COLO668 (cell line): ENCODE data around the gene FITM1.

Source experiments
- DNase-seq: peaks from one replicate; lab custom pipeline; 2025; ENCODE audit not compliant: unreplicated experiment; lab: John Stamatoyannopoulos, UW

The FITM1 gene, protein sequence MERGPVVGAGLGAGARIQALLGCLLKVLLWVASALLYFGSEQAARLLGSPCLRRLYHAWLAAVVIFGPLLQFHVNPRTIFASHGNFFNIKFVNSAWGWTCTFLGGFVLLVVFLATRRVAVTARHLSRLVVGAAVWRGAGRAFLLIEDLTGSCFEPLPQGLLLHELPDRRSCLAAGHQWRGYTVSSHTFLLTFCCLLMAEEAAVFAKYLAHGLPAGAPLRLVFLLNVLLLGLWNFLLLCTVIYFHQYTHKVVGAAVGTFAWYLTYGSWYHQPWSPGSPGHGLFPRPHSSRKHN

DNA sequence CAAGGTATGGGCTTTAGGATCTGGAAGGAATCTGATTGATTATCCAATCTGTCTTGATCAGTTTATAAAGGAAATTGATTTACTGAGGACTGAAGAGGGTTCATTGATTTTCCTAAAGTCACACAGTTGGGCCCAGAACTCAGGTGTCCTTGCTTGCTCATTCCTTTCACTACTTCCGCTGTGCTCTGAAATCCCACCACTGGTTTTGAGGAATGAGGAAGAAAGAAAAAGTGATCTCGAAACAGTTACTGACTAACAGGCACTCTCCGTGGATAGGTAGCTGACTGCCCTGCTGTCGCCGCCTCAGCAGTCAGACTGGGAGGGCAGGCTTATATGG is at the start of gene FITM1:
TSS of gene FITM1 (plus strand) at position 280 of the 337 bp plus-strand sequence. CDS start 905 bp downstream, outside the sequence.
- no peak for DNase-seq

DNA sequence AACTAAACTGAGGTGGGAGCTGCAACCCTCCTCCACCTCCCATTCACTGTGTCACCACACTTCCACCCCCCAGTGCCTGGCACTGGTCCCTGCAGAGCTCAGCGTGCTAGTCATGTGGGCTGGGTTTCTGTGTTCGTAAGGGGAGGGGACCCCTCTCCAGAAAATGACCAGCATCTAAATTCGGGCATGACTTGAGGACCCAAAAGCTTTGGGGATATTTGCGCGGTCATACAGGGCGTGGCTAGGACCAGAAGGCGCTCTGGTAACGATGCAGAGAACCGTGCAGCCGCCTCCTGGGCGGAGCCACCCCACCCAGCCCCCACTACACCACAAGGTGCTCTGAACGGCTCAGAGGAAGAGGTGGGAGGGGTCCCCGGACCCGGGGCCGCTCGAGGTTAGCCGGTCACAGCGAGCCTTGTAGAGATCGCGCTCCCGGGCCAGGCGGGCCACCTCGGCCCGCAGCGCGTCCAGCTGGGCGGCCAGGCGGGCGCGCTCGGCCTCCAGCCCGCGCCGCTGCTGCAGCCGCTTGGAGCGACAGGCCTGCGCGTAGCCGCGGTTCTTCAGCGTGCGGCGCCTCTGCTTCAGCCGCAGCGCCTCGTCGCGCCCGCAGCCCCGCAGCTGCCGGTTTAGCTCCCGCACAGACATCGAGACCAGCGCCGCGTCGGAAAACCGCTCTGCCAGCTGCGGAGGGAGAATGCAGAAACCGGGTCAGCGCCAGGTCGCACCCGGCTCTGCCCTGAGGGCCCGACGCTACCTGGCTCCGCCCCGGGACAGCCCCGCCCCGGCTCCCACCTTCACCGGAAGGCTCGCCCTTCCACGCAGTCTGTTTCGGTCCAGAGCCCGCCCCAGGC is 49.3 kb upstream of the FITM1 start:
- peak; percentile 82 for DNase-seq

DNA sequence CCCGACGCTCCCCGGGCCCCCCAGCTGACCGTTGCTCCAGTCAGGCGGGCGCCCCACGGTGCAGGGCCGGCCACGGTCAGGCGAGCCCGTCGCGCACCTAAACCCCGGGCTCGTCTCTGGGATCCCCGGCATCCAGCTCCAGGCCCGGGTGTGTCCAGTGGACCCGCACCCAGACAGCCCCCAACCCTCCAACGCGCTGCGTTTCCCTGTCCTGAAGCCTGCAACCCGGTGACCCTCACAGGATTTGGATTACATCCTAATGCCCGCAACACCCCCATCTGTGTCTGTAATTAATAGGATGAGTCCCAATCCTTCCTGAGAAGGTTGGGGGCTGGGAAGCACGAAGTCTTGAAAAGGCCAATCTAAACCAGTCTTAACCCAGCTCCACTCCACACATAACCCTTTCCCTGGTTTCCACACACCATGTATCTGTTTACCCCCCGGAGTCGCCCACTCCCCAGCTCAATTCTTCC is 48.7 kb upstream of the FITM1 start:
- DNase-seq, result no peak

DNA sequence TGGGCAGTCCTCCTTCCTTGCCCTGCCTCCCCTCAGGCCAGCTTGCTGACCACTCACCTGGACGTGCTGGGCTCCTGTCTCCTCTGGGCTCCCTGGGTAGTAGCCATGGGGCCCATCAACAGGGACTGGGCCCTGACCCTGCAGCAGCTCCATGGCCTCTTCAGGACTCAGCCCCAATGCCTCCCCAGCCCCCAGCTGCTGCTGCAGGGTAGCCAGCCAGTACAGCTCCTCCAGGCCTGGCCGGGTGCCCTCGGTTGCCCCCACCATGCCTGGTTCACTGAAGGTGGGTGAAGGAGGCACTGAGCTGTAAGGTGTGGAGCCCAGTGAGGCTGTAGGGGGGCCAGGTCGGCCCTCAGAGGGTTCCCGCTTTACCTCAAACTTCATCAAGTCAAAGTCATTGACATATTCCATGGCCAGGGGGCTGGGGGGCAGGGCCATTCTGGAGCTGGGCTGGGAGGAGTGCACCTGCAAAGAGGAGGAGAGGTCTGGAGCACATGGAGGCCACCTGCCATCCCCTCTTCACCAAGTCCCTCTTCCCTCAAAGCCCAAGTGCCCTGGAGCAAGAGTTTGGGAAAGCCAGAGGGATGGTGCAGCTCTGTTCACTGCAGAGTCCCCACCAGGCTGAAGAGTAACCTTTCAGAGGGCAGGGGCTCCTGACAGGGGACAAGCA is 47.9 kb upstream of the FITM1 start:
- no peak for DNase-seq

DNA sequence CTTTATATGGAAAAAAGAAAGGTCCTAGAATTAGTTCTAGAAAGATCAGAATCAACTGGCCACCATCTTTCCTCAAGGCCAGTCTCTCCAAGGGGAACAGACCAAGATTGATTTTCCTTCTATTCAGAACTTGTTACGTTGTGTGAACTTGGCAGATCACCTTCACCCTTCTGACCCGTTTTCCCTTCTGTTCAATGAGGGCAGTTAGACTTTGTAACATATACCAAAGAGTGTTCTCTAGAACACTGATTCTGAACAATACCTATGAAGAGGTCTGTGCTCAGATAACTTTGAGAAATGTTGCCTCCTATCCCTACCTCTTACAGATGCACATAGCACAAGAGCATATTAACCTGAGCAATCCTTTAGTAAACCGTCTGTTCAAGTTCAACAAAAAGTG is 47.0 kb upstream of the FITM1 start:
- DNase-seq, result no peak

DNA sequence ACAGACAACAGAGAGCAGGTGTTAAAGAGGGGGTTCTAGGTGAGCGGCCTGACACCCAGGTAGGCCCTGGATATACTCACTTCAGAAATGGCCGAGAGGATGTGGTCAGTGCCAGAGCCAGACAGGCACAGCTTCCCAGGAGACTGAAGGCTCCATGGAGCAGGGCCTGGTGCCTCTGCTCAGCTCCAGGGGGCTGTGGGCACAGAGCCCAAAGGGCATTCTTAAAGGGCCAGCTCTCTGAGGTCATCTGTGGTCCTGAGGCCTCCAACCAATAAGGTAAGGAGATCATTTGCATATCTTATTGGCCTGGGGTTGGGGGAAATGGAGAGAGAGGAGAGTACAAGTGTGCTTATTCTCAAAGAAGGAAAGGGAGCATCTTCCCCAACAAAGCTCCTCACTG is 46.0 kb upstream of the FITM1 start:
- DNase-seq, result no peak

DNA sequence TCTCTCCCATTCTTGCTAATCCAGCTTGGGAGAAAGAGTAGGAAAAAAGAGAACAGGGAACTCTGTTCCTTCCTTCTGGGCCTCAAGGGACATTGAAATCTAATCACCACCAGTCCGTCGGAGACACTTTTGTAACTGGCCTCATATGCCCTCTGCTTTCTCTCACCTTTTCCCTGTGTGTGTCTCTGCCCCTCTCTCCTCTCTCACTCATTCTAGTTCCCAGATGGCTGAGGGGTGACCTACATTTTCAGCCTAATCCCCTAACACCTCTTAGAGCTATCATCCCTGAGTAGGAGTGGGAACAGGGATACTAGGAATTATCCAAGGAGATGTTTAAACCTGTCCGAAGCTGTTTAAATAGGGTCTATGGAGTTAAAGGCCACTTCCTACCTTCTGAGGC is 45.2 kb upstream of the FITM1 start:
- DNase-seq, result no peak

DNA sequence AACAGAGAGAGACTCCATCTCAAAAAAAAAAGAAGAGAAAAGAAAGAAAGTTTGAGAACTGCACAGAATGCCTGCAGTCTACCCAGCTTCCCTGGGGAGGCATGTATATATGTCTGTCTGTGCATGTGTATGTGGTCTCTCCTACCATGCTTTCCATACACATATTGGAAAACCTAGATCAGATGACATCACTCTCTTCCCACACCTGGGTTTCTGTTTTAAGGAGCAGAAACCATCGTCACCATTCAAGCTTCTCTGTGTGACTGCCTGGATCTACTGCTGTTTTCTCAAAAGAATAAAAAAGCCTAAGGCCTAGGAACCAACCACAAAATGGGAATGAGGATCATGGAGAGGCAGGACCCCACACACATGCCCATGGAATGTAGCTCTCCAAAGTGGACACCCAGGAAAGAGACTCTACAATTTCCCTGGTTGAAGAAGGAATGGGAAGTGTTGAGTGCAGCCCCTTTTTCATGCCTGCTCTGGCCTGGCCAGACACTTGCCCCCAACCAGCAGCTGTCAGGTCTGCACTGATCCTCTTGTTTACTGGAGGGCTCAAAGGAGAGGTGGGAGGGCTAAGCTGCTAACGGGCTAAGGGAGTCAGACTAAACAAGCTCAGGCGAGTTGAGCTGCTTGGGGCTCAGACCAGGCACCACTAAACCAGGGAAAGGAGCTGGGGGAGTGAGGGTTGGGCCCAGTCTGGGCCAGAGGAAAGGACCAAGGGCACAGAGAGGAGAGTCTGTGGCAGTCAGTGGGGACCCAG is 44.1 kb upstream of the FITM1 start:
- no peak for DNase-seq

DNA sequence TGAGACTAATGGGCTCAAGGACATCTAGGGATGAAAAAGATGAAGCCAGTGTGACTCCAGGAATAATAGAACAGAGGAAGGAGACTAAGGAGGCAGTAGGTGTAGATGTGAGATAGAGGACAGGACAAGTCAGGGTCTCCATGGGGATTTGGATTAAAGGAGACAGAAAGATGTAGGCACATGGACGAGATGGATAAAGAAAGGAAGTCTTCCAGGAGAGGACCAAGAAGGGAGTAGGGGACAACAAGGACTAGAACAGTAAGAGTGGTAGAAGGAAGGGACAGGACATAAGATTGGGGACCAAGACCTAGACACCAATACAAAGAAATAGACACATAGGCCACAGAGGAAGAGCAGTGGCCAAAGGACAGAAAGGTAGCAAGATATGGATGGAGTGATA is 43.5 kb upstream of the FITM1 start:
- no peak for DNase-seq

DNA sequence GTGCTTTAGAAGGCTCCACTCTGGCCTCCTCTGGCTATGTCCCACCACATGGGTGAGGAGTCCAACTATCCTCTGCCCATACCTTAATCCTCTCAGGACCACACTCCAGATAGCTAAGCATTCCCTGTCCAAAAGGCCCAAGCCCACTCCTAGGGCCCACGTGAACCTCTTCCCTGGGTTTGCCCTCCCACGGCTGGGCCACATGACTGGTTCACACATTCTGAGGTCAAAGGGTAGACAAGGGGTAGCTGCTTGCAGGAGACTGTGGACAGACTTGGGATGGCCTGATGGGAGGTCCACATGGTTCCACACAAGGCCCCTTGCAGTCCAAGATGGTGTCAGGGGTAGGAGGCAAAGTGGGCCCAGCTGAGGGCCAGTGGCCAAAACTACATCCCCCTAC is 42.4 kb upstream of the FITM1 start:
- DNase-seq, result no peak

DNA sequence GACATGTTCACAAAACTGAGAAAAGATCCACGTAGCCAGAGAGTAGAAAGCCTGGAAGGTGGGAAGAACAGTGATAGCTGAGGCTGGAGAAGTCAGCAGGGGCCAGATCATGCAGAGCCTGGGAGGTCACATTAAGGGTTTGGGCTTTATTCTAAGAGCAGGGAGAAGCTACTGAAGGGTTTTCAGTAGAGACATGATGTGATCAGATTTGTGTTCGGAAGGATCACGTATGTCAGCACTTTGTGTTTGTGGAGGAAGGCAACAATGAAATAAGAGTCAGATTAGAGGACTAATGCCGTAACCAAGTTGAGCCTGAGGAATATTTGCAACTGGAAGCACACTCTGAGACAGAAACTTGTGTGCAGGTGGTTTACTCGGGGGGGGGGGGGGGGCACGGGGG is 40.6 kb upstream of the FITM1 start:
- no peak for DNase-seq

DNA sequence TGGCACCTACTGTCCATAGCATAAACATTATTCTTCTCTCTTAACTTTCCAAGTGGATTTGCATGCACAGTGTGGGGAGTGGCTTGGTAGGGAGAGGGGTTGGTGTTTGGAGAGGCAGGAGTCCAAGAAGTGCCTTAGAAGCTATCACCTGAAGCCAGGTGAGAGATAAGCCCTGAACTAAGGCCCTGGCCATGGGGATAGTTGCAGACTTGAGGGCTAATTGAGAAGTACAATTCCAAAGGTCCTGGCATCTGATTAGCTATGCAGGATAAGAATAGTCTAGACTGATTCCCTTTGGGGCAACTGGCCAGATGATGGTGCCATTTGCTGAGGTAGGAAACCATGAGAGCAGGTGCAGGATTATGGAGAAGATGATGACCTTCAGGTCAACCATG is 38.4 kb upstream of the FITM1 start:
- no peak for DNase-seq

DNA sequence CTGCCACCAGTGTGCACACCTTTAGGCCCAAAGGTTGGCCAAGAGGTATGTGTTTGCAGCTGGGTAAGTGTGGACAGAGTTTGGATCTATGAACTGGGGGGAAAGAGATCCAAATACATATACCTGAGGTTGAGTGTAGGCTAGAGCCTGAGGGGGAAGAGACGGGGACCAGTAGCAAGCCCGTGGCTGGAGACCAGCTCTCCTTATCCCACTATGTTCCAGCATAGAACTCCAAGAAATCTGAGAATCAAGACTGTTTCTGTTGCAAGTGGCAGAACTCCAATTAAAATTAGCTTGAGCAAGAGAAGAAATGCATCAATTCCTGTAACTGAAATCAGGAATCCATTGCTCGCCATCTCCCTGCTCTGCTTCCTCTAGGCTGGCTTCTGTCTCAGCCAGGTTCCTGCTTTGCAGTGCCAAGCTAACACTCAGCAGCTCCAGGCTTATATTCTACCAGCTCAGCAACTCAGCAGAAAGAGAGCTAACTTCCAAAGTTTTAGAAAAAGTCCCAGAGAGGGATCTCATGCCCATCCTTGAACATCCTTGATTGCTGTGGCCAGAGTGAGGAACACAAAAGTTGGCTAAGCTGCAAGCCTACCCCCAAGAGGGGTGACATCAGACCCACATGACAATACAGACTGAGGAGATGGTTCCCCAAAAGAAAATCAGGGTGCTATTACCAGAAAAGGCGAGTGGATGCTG is 37.8 kb upstream of the FITM1 start:
- DNase-seq, result no peak

DNA sequence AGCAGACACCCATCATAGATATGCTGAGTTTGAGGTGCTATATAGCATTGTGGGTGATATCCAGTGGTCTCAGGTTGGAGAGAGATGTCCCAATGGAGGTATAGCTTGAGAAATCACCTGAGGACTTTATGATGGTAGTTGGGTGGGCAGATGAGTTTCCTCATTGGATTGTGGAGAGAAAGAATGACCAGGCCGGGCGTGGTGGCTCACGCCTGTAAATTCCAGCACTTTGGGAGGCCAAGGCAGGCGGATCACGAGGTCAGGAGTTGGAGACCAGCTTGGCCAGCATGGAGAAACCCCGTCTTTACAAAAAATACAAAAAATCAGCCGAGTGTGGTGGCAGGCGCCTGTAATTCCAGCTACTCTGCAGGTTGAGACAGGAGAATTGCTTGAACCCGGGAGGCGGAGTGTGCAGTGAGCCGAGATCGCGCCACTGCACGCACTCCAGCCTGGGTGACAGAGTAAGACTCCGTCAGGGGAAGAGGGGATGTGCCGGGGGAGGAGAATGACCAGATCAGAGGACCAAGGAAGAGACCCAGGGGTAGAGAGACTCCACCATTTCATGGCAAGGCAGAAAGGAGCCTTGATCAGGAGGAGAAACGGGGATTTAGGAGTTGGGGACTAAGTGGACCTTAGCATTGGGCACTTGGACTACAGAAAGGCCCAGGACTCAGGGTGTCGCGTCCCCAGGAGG is 37.1 kb upstream of the FITM1 start:
- no peak for DNase-seq

DNA sequence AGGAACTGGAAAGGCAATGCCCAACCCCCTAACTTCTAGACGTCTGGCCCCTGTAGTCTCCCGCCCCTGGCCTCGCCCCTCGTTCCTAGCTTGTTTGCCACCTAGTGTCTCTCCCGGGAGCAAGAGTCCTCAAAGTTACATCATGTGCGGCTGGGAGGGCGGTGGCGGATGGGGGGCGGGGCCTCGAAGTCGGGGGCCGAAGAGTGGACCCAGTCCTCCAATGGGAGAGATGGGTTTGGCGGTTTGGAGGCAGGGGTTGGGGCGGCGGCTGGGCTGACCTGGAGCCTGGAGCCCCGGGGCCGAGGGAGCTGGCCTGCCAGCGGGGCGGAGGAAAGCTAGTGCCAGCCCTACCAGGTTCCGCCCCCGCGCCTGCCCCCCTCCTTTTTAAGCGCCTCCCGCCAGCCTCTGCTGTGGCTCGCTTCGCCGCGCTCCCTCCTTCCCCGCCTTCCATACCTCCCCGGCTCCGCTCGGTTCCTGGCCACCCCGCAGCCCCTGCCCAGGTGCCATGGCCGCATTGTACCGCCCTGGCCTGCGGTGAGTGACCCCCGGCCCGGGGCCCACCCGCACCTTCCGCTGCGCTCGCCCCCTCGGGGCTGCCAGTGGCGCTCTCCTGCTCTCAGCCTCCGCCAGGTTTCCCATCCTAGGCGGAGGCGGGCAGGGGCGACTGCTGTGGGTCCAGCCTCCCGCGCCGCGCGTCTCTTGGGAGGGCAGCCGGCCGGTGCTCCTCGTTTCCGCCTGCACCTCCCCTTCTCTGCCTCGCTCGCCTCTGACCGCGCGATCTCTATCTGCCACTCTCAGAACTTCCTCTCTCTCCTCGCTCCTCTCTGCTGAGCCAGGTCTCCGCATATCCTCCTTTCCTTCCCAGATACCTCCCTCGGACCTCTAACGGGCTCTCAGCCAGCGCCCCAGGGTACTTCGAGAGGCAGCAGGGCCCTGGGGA is 36.3 kb upstream of the FITM1 start, which contains the start of gene PCK2:
TSS of gene PCK2 (plus strand) at position 411 of the 940 bp plus-strand sequence. CDS start at position 506, 95 bp downstream.
- peak; percentile 91 for DNase-seq

DNA sequence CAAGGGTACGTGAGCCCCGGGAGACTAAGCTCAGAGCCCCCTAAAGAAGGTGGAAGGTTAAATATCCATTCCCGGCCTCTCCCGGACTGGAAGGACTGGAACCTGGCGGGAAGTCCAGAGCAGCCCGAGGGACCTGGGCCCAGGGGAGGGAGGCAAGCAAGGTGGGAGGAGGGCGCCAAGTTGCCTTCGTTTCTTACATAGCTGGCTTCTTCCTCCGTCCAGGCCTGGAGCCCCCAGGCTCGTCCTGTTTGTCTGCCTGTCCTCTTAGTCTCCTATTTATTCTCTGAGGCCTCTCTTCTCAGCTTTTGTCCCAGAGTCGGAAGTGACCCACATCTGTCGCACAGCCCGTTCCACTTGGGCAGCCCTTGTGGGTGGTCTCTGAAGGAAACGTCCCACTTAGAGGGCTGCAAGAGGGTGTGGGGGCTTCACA is 35.6 kb upstream of the FITM1 start:
- DNase-seq, result peak; percentile 48

DNA sequence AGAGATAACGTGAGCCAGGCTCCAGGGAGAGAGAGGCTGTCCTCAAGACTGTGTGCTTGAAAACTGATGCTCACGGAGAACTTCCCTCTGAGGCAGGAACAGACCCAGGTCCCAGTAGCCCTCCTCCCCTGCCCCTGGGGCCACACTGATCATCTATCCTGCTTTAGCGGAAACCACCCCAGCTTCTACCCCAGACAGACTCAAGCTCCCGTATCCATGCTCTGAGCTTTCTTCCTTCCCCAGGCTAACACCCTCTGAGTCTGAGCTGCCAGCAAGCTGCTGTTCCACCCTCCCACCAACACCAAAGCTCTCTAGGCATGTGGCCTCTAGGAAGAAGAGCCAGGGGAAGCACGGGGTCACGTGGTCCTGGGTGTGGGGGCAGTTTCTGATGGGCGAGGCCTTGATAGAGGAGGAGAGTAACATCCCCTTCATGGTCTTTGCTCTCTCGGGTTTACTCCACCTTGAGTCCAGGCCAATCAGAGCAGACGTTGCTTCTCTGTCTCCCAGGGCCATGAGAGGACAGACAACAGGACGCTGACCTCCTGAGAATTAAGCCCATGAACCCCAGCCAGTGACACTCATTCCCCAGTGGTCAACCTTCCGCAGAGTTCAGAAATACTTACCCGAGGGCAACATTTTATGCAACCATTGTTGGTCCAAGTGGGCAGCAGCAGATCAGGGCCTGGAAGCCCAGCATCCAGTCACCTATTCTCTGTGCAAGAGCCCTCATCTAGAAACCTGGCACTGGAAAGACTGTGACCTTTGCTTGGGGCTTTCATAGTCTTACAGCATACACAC is 35.0 kb upstream of the FITM1 start:
- DNase-seq, result peak; percentile 32
